GM12891 (cell line): ENCODE measurements around the gene TRIP12.
"Not testable (repeated sequence)": the region's sequence is repeated elsewhere in the genome, so short reads cannot be mapped to it uniquely, and the experiment has no call there.

Experiments used
- DNase-seq: peaks from one replicate; pipeline ENCODE4 v3.0.0; 2011; ENCODE audit warnings: low spot score; ENCODE audit not compliant: insufficient read length
- FAIRE-seq: peaks from 2 replicates; lab custom pipeline; 2011; peaks lifted over from hg19 to GRCh38; lab: Jason Lieb, UNC
- PAX5 ChIP-seq: IDR thresholded peaks from 2 replicates; pipeline ENCODE4 v1.6.1; 2011; ENCODE audit warnings: low read length, moderate library complexity, mild to moderate bottlenecking; ENCODE audit not compliant: insufficient read depth, severe bottlenecking
- POLR2A ChIP-seq: IDR thresholded peaks from 2 replicates; pipeline ENCODE4 v1.6.1; 2011; ENCODE audit warnings: low read depth, low read length, control low read depth
- POLR2AphosphoS5 ChIP-seq: IDR thresholded peaks from 2 replicates; pipeline ENCODE4 v1.6.1; 2011; ENCODE audit warnings: low read depth, low read length, control low read depth
- POU2F2 ChIP-seq: IDR thresholded peaks from 2 replicates; pipeline ENCODE4 v1.6.1; 2011; ENCODE audit warnings: low read depth, mild to moderate bottlenecking, control low read depth, low read length, moderate library complexity
- SPI1 ChIP-seq: IDR thresholded peaks from 2 replicates; pipeline ENCODE4 v1.6.1; 2011; ENCODE audit warnings: low read depth, low read length, control low read depth
- TAF1 ChIP-seq: IDR thresholded peaks from 2 replicates; pipeline ENCODE4 v1.6.1; 2011; ENCODE audit warnings: low read depth, low read length, control low read depth

TRIP12 gene

DNA sequence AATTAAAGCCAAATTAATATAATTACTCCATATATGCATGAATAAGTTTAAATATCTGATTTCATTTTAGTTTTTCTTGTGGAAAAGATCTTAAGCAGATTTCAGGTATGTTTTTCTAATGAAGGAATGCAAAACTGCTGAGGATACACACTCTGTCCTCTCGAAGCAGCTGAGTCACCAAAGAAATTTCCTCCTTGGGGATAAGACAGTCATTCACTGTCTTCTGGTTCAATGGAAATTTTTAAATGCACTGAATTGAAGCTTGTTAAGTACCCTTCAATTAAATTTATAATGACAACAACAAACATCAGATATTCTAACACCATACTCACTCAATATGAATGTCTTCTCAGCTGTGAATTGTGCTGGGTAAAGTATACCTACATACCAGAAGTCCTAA, 106.0 kb downstream of the TRIP12 start:
- FAIRE-seq (no peak), DNase-seq (no peak)
- TF ChIP-seq TAF1 (no peak), PAX5 (no peak), POU2F2 (no peak), POLR2A (no peak), SPI1 (no peak)

DNA sequence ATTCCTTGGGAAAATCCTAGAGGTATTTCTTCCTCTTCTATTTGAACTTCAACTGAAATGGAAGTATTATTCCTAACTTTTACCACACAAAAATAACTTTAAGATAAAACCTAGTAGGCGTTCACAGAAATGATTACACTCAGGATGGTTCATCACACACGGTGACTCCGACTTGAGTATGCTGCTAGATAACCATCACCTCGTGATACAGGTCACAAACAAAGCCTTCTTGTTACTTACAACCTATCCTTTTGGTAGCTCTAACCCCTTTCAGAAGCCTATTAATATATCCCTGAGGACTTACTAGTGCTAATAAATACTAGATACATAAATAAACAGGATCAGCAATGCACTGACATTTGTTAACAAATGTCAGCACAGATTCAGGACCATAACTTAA, 106.5 kb downstream of the TRIP12 start:
- TF ChIP-seq POU2F2: no peak
- TF ChIP-seq TAF1: no peak
- no peak for TF ChIP-seq POLR2AphosphoS5
- TF ChIP-seq SPI1: no peak
- TF ChIP-seq POLR2A: no peak
- no peak for TF ChIP-seq PAX5
- DNase-seq (no peak), FAIRE-seq (no peak)

DNA sequence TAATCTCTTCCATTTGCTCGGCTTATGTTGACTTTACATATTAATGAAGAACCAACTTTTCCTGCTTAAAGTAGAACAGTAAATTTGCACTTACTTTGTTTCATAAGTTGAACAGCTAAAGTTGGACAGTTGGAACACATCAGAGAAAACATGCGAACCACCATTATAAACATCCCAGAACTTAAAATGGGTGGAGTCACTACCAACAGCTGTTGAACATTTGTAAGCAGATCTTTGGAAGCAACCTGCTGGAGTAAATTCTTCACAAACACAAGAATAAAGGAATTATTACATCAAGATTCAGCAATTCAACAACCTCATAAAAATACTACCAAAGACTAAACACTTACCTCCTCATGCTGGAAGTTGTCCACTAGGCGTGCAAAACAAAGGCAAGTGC, 111.0 kb downstream of the TRIP12 start:
- no peak for DNase-seq
- no peak for FAIRE-seq
- TF ChIP-seq POLR2AphosphoS5 (no peak), TAF1 (no peak), POLR2A (no peak), SPI1 (no peak), PAX5 (no peak), POU2F2 (no peak)

DNA sequence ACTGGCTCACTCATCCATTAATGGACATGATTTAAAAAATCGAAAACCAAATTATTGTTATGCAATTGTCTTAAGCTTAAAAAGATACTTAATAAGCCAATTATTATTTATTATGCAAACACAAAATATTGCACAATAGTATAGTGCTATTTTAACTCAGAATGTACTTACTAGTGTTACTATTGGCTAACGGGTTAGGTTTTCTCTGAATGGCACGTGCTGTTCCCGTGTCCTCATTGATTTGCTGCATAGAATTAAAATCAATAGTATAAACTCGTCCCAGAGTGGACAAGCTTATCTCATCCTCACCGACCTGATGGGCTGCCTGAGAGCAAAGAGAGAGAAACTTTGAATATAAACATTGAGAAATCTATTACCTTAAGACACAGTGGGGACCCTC, 116.2 kb downstream of the TRIP12 start:
- FAIRE-seq (no peak), DNase-seq (no peak)
- TF ChIP-seq SPI1 (no peak), POLR2AphosphoS5 (no peak), PAX5 (no peak), POU2F2 (no peak), POLR2A (no peak)

DNA sequence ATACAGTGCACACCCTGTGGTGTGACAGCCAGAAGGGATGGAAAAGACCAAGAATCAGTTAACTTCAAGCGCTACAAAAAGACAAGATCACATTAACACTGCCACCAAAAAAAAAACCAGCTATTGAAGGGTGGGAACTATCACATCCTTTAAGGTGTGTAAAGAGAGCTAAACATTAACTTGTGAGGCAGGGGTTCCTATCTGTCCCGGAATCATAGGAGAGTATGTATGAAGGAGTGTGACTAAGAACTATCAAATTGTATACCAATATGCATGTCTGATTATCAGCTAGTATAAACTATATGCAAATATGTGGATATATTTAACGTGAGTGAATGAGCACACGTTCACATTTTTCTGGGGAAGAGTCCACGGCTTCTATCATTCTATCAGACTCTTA, 119.0 kb downstream of the TRIP12 start:
- TF ChIP-seq TAF1 (no peak), POLR2A (no peak), POLR2AphosphoS5 (no peak), SPI1 (no peak), POU2F2 (no peak), PAX5 (no peak)
- FAIRE-seq: no peak
- DNase-seq: no peak

DNA sequence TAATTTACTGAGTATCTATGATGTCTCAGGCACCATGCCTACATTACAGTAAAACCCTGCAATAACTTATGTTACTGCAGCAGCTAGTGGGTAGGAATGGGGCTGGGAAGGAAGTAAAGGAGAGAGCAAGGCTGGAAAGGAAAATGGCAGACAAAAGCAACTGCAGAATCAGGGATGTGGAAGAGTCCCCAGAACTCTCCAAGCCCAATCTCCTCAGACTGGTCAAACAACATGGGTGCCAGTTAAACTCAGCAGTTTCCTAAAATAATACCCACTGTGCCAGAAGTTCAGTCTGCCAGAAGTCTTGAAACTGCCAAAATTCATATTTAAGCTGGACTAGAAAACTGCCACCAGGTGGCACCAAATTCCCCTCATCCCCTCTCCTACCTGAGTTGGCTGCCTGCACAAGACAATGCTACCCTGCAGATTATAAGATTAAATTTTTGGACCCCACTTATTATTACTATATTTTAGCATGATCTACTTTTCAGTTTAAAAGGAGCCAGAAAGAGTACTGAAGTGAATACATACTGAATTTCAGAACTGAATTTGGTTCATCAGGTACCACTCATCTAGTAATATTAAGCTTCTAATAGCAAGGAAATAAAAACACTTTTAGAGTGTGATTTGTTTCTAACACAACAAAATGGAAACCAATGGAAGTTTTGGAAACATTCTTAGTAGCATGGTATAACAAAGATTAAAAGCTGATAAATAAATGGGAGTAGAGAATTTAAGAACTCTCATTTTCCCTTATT, 120.6 kb downstream of the TRIP12 start:
- DNase-seq: peak; percentile 32
- peak; percentile 40 for FAIRE-seq

DNA sequence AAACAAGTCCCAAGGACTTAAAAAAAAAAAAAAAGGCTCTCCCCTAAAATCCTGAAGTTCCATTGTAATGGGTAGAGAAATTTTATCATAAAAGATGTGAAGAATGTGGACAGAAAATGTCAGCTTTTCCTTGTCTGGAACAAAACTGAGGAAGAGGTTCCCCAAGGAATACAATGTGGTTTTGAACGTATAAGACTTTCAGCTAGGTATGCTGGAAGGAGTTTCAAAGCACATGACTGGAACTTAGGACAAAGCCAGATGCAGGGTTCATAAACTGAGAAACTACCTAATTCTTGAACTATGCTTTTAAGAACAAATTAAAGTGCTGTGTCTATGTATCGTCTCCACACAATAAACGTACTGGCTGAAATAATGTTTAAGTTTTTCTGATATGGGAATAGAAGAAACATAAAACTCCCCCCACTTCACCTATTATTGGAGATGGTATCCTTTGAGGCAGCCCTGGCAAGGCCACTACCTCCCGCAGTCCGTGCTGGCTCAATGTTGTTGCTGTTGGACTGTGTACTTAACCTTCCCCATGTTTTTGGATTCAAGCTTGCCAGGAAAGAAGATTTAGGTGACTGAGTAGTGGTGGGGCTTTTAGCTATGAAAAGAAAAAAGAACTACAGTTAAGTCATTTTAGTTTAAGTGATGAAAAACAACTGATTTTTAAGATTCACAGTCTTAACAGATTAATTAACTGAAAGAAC, 123.2 kb downstream of the TRIP12 start:
- TF ChIP-seq TAF1: no peak
- no peak for TF ChIP-seq POLR2A
- TF ChIP-seq POU2F2: no peak
- no peak for TF ChIP-seq PAX5
- TF ChIP-seq SPI1: no peak
- TF ChIP-seq POLR2AphosphoS5: no peak
- no peak for FAIRE-seq

More for the DNA sequence above, 120.6 kb downstream of the TRIP12 start:
- TF ChIP-seq SPI1 (no peak), TAF1 (no peak), POU2F2 (no peak), POLR2A (no peak), PAX5 (no peak), POLR2AphosphoS5 (no peak)

DNA sequence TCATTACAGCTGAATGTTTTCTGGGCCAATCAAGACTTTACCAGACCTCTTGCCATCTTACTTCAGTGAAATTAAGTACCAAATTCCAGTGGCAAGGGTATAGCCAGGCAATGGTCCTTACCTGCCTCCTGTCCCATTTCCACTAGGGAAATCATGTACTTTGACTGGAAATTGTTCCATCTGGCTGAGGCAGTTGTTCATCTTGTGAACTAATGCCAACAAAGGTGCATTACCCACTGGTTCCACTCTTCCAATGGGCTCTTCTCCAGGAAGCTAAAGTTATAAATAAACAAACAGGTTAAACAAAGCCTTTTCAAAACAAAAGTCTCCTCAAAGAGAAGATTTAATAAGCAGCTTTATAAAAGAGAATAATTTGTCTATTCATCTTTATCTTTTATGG, 126.8 kb downstream of the TRIP12 start:
- no peak for DNase-seq
- FAIRE-seq: no peak
- no peak for TF ChIP-seq SPI1

More for the DNA sequence above, 123.2 kb downstream of the TRIP12 start:
- no peak for DNase-seq

DNA sequence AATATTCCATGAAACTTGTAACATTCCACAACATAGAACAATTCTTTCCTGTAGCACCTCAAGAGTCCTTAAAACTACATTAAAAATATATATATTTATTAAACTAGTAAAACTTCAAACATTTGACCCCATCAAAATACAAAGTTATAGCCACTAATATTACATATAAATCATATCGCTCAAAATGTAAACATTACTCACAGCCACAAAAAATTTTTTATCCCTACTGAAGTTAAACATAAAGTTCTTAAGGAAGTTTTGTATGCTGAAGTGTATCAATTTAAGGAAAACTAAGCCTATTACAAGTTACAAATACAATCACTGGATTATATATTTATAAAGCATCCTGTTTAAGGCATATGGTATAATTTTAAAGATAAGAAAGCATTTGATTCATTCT, 127.2 kb downstream of the TRIP12 start:
- no peak for FAIRE-seq
- no peak for DNase-seq
- no peak for TF ChIP-seq POU2F2
- no peak for TF ChIP-seq TAF1
- no peak for TF ChIP-seq PAX5
- TF ChIP-seq POLR2A: no peak
- TF ChIP-seq POLR2AphosphoS5: no peak
- TF ChIP-seq SPI1: no peak

DNA sequence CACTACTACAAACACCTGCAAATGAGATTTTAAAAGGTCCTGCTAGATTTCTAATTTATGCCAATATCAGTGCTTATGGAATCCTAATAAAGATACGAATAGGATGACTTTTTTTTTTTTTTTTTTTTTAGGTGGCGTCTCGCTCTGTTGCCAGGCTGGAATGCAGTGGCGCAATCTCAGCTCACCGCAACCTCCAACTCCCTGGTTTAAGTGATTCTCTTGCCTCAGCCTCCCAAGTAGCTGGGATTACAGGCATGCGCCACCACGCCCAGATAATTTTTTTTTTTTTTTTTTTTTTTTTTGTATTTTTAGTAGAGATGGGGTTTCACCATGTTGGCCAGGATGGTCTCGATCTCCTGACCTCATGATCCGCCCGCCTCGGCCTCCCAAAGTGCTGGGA, 135.5 kb downstream of the TRIP12 start:
- not testable (repeated sequence) for DNase-seq, FAIRE-seq
